Measurements from ENCODE around the gene CCDC40.

CCDC40 gene

GRCh38 chr17:80146121-80147034, 109.9 kb downstream of the CCDC40 start:
- DNase-seq, result no peak

- peak; percentile 97 for DNase-seq
Measured at GRCh38 chr17:80147035-80147822, 110.8 kb downstream of the CCDC40 start, which contains the start of gene EIF4A3. TSS of gene EIF4A3 (minus strand) at chr17:80147128. CDS start at chr17:80146961, 167 bp downstream.

Data from stimulated activated naive CD4-positive, alpha-beta T cell treated with Interleukin-2 at 50 U/mL for 16 hours (primary cell).